ENCODE results near the gene ANXA2. TPM values are rescaled to one million over a fixed set of nuclear protein-coding genes. Genes with fewer than 3 reads are reported as not detected.

ANXA2 gene
- polyA plus RNA-seq, 1 experiment = 5,886 TPM

GRCh38 chr15:60351066-60351465, 46.7 kb downstream of the ANXA2 start:
- Histone ChIP-seq H3K36me3 (ENCODE audit: control insufficient read depth, insufficient read depth, low read length) (peaks cover 66% of the 10 kb centered on the region), H3K27me3 (ENCODE audit: control insufficient read depth, insufficient read depth, low read length) (no peaks in the 10 kb centered on the region), H3K4me3 (ENCODE audit: low read depth, low read length) (no peak overlapping the region)
- ChIA-PET CTCF (interaction anchor here (0.8 to 3.4 kb wide), 7 partner anchors 8 to 169 kb away, joined by 3 to 17 read pairs (median 7); no protein-coding TSS in a partner anchor), POLR2A (no interaction called here)
- TF ChIP-seq CTCF (IDR thresholded peaks at IDR 0.05; ENCODE audit: insufficient read depth, low read depth, low read length) = no peak
- no peak for DNase-seq (ENCODE audit: low read depth)

GRCh38 chr15:60350108-60350507, 47.7 kb downstream of the ANXA2 start:
- Histone ChIP-seq H3K27me3 (ENCODE audit: control insufficient read depth, insufficient read depth, low read length) (no peaks in the 10 kb centered on the region), H3K4me3 (ENCODE audit: low read depth, low read length) (no peak overlapping the region), H3K36me3 (ENCODE audit: control insufficient read depth, insufficient read depth, low read length) (peaks cover 62% of the 10 kb centered on the region)
- ChIA-PET POLR2A (no interaction called here), CTCF (interaction anchor here (1.9 kb wide), 1 partner anchor 9 kb away, joined by 7 read pairs; no protein-coding TSS in a partner anchor)
- TF ChIP-seq CTCF (IDR thresholded peaks at IDR 0.05; ENCODE audit: insufficient read depth, low read depth, low read length) = no peak
- no peak for DNase-seq (ENCODE audit: low read depth)

GRCh38 chr15:60349589-60349988, 48.2 kb downstream of the ANXA2 start:
- TF ChIP-seq CTCF (IDR thresholded peaks at IDR 0.05; ENCODE audit: insufficient read depth, low read depth, low read length) = no peak
- no peaks in the 10 kb centered on the region for H3K27me3 ChIP-seq (ENCODE audit: control insufficient read depth, insufficient read depth, low read length)
- H3K36me3 ChIP-seq (ENCODE audit: control insufficient read depth, insufficient read depth, low read length) = peaks cover 58% of the 10 kb centered on the region
- CTCF ChIA-PET = no interaction called here
- POLR2A ChIA-PET = no interaction called here
- no peak overlapping the region for H3K4me3 ChIP-seq (ENCODE audit: low read depth, low read length)
- no peak for DNase-seq (ENCODE audit: low read depth)

GRCh38 chr15:60347480-60348049, 50.2 kb downstream of the ANXA2 start:
- no peaks in the 10 kb centered on the region for H3K27me3 ChIP-seq (ENCODE audit: control insufficient read depth, insufficient read depth, low read length)
- CTCF ChIA-PET = interaction anchor here (0.8 to 1.8 kb wide), 5 partner anchors 12 to 97 kb away, joined by 3 to 8 read pairs (median 3); no protein-coding TSS in a partner anchor
- POLR2A ChIA-PET = no interaction called here

GRCh38 chr15:60346653-60347052, 51.1 kb downstream of the ANXA2 start:
- DNase-seq (ENCODE audit: low read depth) = no peak
- POLR2A ChIA-PET = no interaction called here
- Histone ChIP-seq H3K27me3 (ENCODE audit: control insufficient read depth, insufficient read depth, low read length) (no peaks in the 10 kb centered on the region), H3K4me3 (ENCODE audit: low read depth, low read length) (no peak overlapping the region), H3K36me3 (ENCODE audit: control insufficient read depth, insufficient read depth, low read length) (peaks cover 38% of the 10 kb centered on the region)
- no peak for TF ChIP-seq CTCF (IDR thresholded peaks at IDR 0.05; ENCODE audit: insufficient read depth, low read depth, low read length)
- CTCF ChIA-PET = interaction anchor here (1.0 to 1.8 kb wide), 2 partner anchors 12 to 20 kb away, joined by 3 to 8 read pairs; no protein-coding TSS in a partner anchor

More at GRCh38 chr15:60347480-60348049, 50.2 kb downstream of the ANXA2 start:
- no peak for DNase-seq (ENCODE audit: low read depth)
- Histone ChIP-seq H3K4me3 (ENCODE audit: low read depth, low read length) (no peak overlapping the region), H3K36me3 (ENCODE audit: control insufficient read depth, insufficient read depth, low read length) (peaks cover 44% of the 10 kb centered on the region)
- no peak for TF ChIP-seq CTCF (IDR thresholded peaks at IDR 0.05; ENCODE audit: insufficient read depth, low read depth, low read length)
